ENCODE measurements around the gene LDLRAD4.

Gene LDLRAD4

DNA sequence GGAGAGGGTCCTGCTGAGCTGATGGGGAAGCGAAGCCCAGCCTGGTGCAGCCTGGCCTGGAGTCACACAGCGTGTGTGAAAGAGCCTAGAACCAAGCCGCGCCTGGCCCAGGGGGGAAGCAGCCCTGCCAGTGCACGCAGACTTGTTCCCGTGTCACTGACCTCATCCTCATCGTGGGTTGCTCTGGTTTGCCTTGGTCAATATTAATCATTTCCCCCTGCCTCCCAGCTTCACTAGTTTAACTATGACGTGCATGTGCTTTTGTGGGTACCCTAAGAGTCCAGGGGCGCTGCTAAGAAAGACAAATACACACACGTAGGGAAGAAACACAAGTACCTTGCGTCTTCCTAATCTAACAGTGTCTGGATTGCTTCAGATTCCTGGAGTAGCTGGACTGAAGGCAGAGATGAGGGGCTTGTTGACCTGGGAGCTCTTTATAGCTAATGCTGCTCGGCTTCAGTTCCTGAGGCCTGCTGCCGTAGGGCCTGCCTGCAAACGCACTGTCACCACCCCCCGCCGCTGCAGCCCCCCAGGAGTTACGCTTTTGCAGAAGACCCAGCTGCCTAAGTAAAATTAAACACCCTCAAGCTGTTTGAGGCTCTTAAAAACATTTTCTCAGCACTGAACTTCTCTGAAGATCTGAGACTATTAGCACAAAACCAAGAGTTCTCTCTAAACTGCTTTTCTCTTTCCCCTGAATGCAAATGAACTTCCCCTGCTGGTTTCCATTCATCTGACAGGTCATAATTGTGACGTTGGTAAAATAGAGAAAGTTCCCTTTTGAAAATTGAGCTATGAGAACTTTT, 348.6 kb downstream of the LDLRAD4 start:
- H3K27ac ChIP-seq = no peak overlapping the region
- TF ChIP-seq, protein P1, sequence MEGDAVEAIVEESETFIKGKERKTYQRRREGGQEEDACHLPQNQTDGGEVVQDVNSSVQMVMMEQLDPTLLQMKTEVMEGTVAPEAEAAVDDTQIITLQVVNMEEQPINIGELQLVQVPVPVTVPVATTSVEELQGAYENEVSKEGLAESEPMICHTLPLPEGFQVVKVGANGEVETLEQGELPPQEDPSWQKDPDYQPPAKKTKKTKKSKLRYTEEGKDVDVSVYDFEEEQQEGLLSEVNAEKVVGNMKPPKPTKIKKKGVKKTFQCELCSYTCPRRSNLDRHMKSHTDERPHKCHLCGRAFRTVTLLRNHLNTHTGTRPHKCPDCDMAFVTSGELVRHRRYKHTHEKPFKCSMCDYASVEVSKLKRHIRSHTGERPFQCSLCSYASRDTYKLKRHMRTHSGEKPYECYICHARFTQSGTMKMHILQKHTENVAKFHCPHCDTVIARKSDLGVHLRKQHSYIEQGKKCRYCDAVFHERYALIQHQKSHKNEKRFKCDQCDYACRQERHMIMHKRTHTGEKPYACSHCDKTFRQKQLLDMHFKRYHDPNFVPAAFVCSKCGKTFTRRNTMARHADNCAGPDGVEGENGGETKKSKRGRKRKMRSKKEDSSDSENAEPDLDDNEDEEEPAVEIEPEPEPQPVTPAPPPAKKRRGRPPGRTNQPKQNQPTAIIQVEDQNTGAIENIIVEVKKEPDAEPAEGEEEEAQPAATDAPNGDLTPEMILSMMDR (conservative IDR thresholded peaks at IDR 0.05) = no peak
- TF ChIP-seq ZFX (IDR thresholded peaks at IDR 0.05) = no peak

DNA sequence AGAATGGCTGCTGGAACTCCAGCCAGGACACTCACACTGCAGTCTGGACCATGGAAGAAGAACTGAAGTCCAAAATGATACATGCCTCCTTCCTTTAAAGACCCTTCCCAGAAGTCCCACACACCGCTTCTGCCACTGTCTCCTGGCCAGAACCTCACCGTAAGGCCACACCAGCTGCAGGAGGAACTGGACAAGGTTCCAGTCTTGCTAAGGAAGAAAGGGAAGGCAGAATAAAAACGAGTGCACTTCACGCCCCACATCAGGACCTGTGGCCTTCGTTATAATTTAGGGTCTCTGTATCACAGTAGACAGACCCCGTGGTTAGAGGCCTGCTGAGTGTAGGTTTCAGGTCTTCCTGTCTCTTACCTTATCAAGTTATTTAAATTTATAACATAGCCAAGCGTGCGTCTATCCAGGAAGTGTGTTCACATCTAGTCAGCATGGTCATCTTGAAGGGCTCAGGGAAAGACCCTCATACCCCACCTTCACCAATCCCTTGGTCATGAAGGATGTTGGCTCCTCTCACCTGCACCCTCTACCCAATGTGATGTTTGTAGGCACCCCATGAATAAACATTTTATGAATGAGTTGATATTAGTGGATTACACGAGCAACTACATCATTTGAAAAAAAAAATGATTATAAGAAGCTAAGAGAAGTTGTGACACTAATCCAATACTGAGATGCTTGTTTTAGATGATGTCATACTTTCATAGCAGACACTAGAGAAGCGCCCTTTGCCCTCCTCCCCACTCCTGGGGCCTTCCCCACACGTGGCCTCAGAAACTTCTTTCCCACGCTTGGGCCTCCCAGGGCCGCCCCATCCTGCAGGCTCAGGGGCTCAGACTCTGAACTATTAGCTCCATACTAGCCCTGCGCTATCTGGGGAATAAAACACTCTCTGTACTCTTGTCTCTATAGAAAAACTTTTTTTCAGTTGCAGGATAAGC, 350.2 kb downstream of the LDLRAD4 start:
- no peak overlapping the region for H3K27ac ChIP-seq
- TF ChIP-seq ZFX (IDR thresholded peaks at IDR 0.05) = no peak
- TF ChIP-seq, protein P1 (conservative IDR thresholded peaks at IDR 0.05) = no peak

DNA sequence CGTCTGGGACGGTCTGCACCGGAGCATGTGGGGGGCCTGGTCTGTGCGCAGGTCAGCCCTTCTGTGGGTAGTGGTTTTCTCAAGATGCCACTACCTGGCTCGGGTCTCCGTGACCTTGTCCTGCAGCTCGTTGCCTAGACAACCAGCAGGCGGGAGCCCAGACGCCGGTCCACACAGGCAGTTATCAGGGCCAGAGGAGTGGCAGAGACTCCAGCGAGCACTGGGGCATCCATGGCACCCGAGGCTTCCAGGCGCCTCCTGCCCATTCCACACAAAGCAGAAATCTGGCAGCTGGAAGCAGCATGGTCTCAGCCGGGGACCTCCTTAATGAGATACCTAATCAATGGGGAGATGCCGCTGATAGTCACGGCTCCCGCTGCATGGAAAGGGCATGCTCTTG, 351.7 kb downstream of the LDLRAD4 start:
- TF ChIP-seq, protein P1 (conservative IDR thresholded peaks at IDR 0.05) = no peak
- no peak for TF ChIP-seq ZFX (IDR thresholded peaks at IDR 0.05)
- no peak overlapping the region for H3K27ac ChIP-seq

DNA sequence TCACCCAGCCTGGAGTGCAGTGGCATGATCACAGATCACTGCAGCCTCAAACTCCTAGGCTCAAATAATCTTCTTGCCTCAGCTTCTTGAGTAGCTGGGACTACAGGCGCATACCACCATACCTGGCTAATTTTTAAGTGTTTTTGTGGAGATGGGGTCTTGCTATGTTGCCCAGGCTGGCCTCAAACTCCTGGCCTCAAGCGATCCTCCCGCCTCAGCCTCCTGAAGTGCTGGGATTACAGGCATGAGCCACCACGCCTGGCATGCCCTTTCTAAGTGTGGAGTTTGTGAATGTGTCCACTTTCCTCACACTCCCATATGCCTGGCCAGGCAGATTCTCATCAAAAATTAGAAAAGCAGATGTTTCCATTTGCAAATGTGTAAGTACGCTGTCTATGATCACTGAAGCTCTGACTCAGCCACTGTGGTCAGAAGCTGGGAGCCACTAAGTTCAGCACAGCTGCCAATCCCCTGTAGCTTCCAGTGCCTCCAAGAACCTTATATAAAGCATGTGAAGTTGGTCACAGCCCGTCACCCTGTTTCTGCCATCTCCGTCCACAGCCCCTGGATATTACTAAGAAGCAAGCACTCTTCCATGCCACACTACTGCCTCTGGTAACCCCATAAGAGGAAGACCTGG, 352.4 kb downstream of the LDLRAD4 start:
- H3K27ac ChIP-seq = no peak overlapping the region
- TF ChIP-seq, protein P1 (conservative IDR thresholded peaks at IDR 0.05) = no peak
- TF ChIP-seq ZFX (IDR thresholded peaks at IDR 0.05) = no peak

DNA sequence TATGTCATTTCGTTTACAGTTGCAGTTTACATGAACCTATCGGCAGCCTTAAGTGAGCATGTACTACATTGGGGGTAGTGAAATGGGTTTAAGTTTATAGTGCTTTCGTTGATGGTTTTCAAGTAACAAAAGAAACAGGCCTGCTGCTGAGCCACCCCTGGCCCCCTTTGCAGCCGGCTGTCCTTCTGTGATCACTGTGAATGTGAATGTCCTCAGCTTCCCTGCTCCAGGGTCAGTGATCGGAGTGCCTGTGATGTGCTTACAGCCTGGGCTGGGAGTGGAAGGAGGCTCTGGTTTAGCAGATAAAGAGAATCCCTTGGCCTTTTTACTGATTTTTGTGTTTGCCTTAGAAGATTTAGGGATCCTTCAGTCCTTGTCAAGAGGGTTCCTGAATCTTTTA, 353.6 kb downstream of the LDLRAD4 start:
- no peak for TF ChIP-seq ZFX (IDR thresholded peaks at IDR 0.05)
- TF ChIP-seq, protein P1 (conservative IDR thresholded peaks at IDR 0.05) = no peak
- no peak overlapping the region for H3K27ac ChIP-seq

DNA sequence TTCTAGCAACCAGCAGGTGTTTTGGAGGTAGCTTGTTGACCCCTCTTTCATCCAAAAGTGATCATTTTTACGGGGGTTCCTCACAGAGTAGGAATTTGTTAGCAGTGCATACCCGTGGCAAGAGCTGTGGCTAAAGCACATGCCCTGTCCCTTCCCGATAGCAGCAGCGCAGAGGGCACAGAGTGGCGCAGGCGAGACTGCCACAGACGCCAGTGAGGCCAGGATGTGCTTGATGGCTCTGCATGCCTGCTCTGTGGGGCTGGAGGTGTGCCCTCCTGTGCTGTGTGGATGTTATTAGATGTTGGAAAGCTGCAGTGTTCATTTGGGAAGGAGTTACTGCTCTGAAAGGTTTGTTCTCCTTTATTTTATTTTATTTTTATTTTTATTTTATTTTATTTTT, 354.2 kb downstream of the LDLRAD4 start:
- H3K27ac ChIP-seq = no peak overlapping the region
- TF ChIP-seq ZFX (IDR thresholded peaks at IDR 0.05) = no peak
- TF ChIP-seq, protein P1 (conservative IDR thresholded peaks at IDR 0.05) = no peak
